SH-SY5Y (cell line): ENCODE results near the gene HOXA11.

Experiments
- GATA2 ChIP-seq: IDR thresholded peaks from 2 replicates; pipeline ENCODE4 v1.6.1; 2011; ENCODE audit warnings: mild to moderate bottlenecking, low read depth, low read length
- GATA3 ChIP-seq: IDR thresholded peaks from 2 replicates; pipeline ENCODE4 v1.6.1; 2011; ENCODE audit warnings: low read depth, mild to moderate bottlenecking, low read length, moderate library complexity

Gene HOXA11

GRCh38 chr7:27143950-27144780, 40.9 kb downstream of the HOXA11 start:
- no peak for TF ChIP-seq GATA2
- no peak for TF ChIP-seq GATA3

- TF ChIP-seq GATA3 (no peak), GATA2 (no peak)
Observed at GRCh38 chr7:27143023-27143949, 41.7 kb downstream of the HOXA11 start, which contains the start of gene HOXA5. HOXA5 (minus strand) TSS chr7:27143681; CDS start chr7:27143607, 74 bp downstream.

DNA sequence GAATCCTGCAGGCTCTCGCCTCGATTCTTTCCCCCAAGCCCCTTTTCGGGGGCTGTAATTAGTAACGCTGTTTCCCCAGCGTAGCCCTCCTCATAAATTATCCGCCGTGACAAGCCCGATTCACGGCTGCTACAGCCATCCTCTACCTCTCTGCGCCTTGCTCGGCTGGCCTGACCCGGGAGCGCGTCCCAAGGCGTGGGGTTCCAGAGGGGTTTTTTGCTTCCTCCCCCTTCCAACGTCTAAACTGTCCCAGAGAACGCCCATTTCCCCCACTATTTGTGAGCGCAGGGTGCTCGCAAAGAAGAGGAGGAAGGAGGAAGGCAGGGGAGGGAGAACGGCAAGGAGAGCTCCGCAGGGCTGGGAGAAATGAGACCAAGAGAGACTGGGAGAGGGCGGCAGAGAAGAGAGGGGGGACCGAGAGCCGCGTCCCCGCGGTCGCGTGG, 42.4 kb downstream of the HOXA11 start:
- TF ChIP-seq GATA3 = no peak
- TF ChIP-seq GATA2 = no peak

DNA sequence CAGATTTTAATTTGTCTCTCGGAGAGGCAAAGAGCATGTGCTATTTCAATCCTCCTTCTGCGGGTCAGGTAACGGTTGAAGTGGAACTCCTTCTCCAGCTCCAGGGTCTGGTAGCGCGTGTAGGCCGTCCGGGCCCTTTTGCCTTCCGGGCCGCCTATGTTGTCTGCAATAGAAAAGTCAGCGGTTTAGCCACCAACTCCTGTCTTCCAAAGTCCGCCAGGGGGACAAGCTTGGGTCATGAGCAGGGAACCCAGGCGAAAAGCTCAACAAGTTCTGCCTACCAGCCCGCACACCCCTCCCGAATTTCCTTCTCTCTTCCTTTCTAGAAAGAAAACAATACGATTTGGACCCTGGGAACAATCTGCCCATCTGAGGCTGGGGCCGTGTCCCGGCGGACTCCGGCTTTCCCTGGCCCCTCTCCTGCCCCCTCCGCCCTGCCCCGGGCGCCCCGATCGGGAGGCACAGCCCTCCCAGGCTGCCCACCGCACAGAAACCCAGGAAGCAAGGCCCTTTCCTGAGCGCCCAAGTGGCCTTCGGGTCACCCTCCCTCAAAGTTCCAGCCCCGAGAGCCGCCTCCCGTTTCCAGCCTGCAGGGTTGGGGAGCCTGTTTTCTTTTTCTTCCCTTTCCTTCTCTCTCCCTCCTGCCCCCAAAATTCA, 43.0 kb downstream of the HOXA11 start:
- no peak for TF ChIP-seq GATA3
- no peak for TF ChIP-seq GATA2

DNA sequence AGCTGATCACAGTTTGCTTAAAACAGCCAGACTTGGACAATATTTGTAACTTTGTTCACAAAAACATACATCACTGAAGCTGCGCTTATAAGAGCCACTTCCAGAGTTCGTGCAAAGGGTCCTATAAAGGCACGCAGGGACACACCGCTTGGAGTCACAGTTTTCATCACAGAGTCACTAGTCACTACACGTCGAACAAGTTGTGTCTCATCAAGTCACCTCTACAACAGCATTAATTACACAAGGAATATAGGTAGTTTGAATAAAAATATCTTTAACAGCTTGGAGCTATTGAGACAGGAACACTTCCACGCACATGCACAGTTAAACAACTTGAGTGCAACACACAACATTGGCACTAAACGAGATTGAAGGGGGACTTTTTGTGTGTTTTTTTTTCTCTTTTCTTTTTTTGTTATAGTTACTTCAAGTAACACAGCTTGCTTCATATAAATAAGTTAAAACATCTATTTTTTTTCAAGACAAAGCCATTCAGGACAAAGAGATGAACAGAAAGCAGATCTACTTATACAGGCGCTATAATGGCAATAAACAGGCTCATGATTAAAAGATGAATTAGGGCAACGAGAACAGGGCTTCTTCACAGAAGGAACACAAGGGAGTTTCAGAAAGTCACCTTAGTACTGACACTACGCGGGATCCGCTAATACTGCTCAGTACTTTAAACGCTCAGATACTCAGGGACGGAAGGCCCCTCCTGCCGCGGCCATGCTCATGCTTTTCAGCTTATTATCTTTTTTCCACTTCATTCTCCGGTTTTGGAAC, 43.7 kb downstream of the HOXA11 start:
- TF ChIP-seq GATA2 = no peak
- no peak for TF ChIP-seq GATA3

DNA sequence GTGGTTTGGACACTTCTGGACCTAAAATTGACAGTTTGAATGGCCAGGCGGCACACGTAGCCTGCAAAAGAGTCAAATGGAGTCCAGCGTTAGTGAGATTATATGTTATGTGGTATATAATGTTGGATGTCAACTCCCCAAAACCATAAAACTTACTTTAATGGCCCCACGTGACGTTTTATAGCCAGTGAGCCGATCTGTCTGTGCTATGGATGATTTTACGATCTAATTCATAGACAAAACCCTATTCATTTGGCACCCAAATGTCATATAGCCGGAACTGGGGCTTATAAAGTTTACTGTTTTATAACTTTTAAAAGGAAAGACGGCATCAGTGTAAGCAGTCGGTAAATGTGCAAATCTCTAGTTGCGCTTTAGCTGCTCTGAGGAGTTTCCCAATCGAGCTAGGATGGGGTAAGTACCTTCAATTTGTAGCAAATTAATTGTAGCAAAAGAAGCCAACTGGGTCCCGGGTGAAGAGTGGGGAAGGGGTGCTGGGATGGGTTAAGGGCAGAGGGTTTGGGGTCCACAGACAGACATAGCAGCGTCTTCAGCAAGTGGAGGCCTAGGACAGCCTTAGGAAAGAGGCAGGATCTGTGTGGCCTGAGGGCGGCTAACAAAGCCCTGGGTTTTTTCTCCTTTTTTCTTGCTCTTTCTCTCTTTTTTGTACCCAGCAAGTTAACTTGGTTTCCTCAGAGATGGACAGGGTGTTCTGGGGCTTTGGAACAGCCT, 44.7 kb downstream of the HOXA11 start:
- TF ChIP-seq GATA3 (no peak), GATA2 (no peak)

- TF ChIP-seq GATA3 (no peak), GATA2 (no peak)
Observed at GRCh38 chr7:27139334-27140125, 45.5 kb downstream of the HOXA11 start.

GRCh38 chr7:27138985-27139333, 46.1 kb downstream of the HOXA11 start:
- TF ChIP-seq GATA3 = no peak
- no peak for TF ChIP-seq GATA2

DNA sequence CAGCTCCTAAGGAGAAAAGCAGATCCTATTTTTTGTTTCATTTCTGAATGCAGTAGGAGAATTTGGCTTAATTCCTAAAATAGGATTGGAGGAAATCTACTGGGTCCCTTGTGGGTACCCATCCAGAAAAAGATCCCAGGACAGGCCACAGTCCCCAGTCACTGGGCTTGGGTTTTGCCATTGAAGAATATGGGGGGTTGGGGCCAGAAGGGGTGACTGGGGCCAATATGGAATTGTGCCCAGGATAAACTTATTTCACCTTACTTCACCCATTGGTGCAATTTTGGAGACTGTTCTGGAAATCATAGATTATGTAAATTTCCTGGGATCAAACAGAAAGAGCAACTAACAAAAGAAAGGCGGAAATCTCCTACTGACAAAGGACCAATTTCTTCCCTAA, 46.6 kb downstream of the HOXA11 start:
- TF ChIP-seq GATA3 (no peak), GATA2 (no peak)

DNA sequence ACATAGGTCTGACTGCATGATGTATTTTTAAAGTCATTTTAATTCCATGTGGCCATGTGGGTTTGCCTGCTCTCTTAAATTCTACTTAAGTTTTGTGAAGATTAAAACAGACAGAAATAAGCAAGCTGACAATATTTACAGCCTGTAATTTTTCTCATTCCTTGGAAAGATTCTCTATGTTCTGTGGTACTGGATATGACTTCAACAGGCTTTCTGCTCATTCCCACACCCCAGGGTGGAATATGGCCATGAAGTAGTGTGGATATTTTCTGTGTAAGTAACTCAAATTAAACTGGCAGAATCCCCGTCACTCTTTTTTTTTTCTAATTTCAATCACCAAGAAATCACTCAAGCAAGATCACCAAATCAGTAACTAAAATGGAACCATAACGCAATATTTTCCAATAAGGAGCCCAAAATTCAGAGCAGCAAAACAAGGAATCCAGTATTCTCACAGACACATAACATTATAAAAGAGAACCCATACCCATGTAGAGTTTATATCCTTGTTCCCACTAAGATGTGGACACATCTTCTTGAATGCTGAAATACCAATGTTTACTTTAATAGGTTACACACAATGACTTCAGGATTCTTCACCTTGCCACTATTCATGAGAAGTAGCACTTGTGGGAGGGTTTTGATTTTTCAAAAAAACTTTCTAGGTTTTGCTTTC, 47.3 kb downstream of the HOXA11 start:
- TF ChIP-seq GATA2 (no peak), GATA3 (no peak)

GRCh38 chr7:27134392-27134791, 50.6 kb downstream of the HOXA11 start:
- TF ChIP-seq GATA2 = no peak
- TF ChIP-seq GATA3 = no peak
